Lung (tissue), 12 donors: Measurements from ENCODE around the gene TNIK. TPM values are rescaled to one million over a fixed set of nuclear protein-coding genes. Genes with fewer than 3 reads are reported as not detected.

Source experiments
- ATAC-seq: fragments of 200-7000 bp; cut with Tn5 transposase; one replicate; pipeline ENCODE4 v1.9.1; 2020; ENCODE audit warnings: moderate number of reproducible peaks; ENCODE audit not compliant: insufficient read depth, low FRiP score
- DNase-seq, 3 donors: peaks; one replicate each; pipeline ENCODE4 v3.0.0-alpha.2; 2013 to 2017
- H3K27ac ChIP-seq, 2 donors: one replicate each; pipeline ENCODE4 v1.5.1; 2013; ENCODE audit warnings: mild to moderate bottlenecking in 2 of 2, moderate library complexity in 2 of 2, control low read depth in 1 of 2, inconsistent platforms in 1 of 2, low read depth in 1 of 2, low read length in 1 of 2
- H3K27me3 ChIP-seq, 3 donors: one replicate each; pipeline ENCODE4 v1.5.1; 2013; ENCODE audit warnings: low read length in 2 of 3; ENCODE audit not compliant: control insufficient read depth in 3 of 3, insufficient read depth in 3 of 3
- H3K36me3 ChIP-seq, 4 donors: one replicate each; pipeline ENCODE4 v1.5.1; 2013; ENCODE audit warnings: low read length in 4 of 4, mild to moderate bottlenecking in 1 of 4, moderate library complexity in 1 of 4; ENCODE audit not compliant: control insufficient read depth in 4 of 4, insufficient read depth in 4 of 4
- H3K4me1 ChIP-seq, 5 donors: one replicate each; pipeline ENCODE4 v1.5.1; 2013; ENCODE audit warnings: low read length in 5 of 5, mild to moderate bottlenecking in 2 of 5, moderate library complexity in 1 of 5; ENCODE audit not compliant: control insufficient read depth in 5 of 5, insufficient read depth in 5 of 5
- H3K4me3 ChIP-seq: one replicate; pipeline ENCODE4 v1.5.1; 2013; ENCODE audit warnings: mild to moderate bottlenecking, control low read depth, moderate library complexity
- H3K9ac ChIP-seq, 2 donors: one replicate each; pipeline ENCODE4 v1.5.1; 2013; ENCODE audit warnings: low read length in 2 of 2, control low read depth in 1 of 2; ENCODE audit not compliant: insufficient read depth in 1 of 2
- H3K9me3 ChIP-seq, 4 donors: one replicate each; pipeline ENCODE4 v1.5.1; 2013; ENCODE audit warnings: low read length in 3 of 4, mild to moderate bottlenecking in 1 of 4, moderate library complexity in 1 of 4; ENCODE audit not compliant: control insufficient read depth in 4 of 4, insufficient read depth in 3 of 4
- CTCF ChIP-seq: IDR thresholded peaks from 2 replicates; pipeline ENCODE4 v1.5.1; 2012; ENCODE audit warnings: mild to moderate bottlenecking; ENCODE audit errors: control extremely low read depth, extremely low read depth
- WGBS, 2 donors: extraction: QIAGEN DNeasy Blood & Tissue Kit; methylation state at CpG; one replicate each; pipeline ENCODE4 v1.1.7; 2013; 5-methylcytosine and 5-hydroxymethylcytosine counted together
- polyA plus RNA-seq, 2 donors: library from polyadenylated mRNA; stranded (reverse); fragments of 200-250 nt; gene quantifications; one replicate each; pipeline ENCODE4 v1.2.1, GENCODE V29; 2013
- total RNA-seq, 2 donors: library from RNA; depleted of rRNA in 1 of 2; stranded (reverse); fragments of >200 nt in 1 of 2; gene quantifications; one replicate each; pipeline ENCODE4 v1.2.1, GENCODE V29; 2014 to 2021
- donor health status: control.
- donor health status: control.
- donor health status: Bipolar disorder and iron deficiency.
- donor health status: healthy.
- donor health status: DM: yes; HTN: yes; CAD: no.

Gene TNIK
- total and polyA plus RNA-seq, 4 donors = 9.4 to 36.3 (median 14.3) TPM

GRCh38 chr3:171356251-171356650, 104.0 kb downstream of the TNIK start:
- TF ChIP-seq CTCF = no peak
- Histone ChIP-seq H3K4me3 (no peak overlapping the region), H3K4me1 (peaks cover 0 to 28% (median 0%) of the 10 kb centered on the region in 5 donors), H3K27me3 (no peaks in the 10 kb centered on the region), H3K27ac (no peak overlapping the region), H3K36me3 (no peaks in the 10 kb centered on the region), H3K9ac (no peak overlapping the region), H3K9me3 (no peaks in the 10 kb centered on the region)
- 84 to 89% methylated on average over 3 of the region's 3 CpGs for WGBS, 2 donors
- DNase-seq (no peak), ATAC-seq (no peak)

GRCh38 chr3:171354706-171355582, 105.3 kb downstream of the TNIK start:
- Histone ChIP-seq H3K9ac (no peak overlapping the region), H3K9me3 (no peaks in the 10 kb centered on the region), H3K27ac (no peak overlapping the region), H3K4me3 (no peak overlapping the region), H3K4me1 (peaks cover 0 to 22% (median 0%) of the 10 kb centered on the region in 5 donors), H3K27me3 (no peaks in the 10 kb centered on the region), H3K36me3 (no peaks in the 10 kb centered on the region)
- ATAC-seq = peak; percentile 56
- WGBS, 2 donors = 77 to 88% methylated on average over 4 of the region's 4 CpGs
- no peak for TF ChIP-seq CTCF
- DNase-seq = no peak

- Histone ChIP-seq H3K27ac (peak overlapping the region in 1 of 2 donors; percentile 17), H3K4me1 (peaks cover 0 to 22% (median 0%) of the 10 kb centered on the region in 5 donors), H3K9ac (no peak overlapping the region)
Measured at GRCh38 chr3:171354049-171354705, 106.0 kb downstream of the TNIK start.

More at GRCh38 chr3:171354049-171354705, 106.0 kb downstream of the TNIK start:
- no peaks in the 10 kb centered on the region for H3K36me3 ChIP-seq
- H3K9me3 ChIP-seq = no peaks in the 10 kb centered on the region
- H3K4me3 ChIP-seq = no peak overlapping the region
- WGBS, 2 donors = 83 to 87% methylated on average over 5 of the region's 5 CpGs
- ATAC-seq = no peak
- no peak for TF ChIP-seq CTCF
- no peak for DNase-seq
- no peaks in the 10 kb centered on the region for H3K27me3 ChIP-seq
